GM23338 (cell line): ENCODE measurements around the gene PMEL. TPM values are rescaled to one million over a fixed set of nuclear protein-coding genes. Genes with fewer than 3 reads are reported as not detected.

Experiments used
- EZH2 ChIP-seq: fragments of 200-600 bp; sonication (generic); IDR thresholded peaks from one replicate; pipeline ENCODE4 v1.8.0; 2017; ENCODE audit warnings: antibody characterized with exemption, mild to moderate bottlenecking, low read depth; ENCODE audit not compliant: unreplicated experiment
- JUNB ChIP-seq: IDR thresholded peaks from one replicate; pipeline ENCODE4 v1.6.1; 2016; ENCODE audit warnings: antibody characterized with exemption; ENCODE audit not compliant: unreplicated experiment
- POLR2AphosphoS5 ChIP-seq: IDR thresholded peaks from 2 replicates; pipeline ENCODE4 v1.6.1; 2016; ENCODE audit warnings: antibody characterized with exemption, low read depth
- ZNF114 ChIP-seq: fragments of 250-450 bp; sonication (Bioruptor Pico); IDR thresholded peaks from 2 replicates; pipeline ENCODE4 v1.5.0; 2020; ENCODE audit warnings: mild to moderate bottlenecking, moderate library complexity
- ZNF331 ChIP-seq: fragments of 250-450 bp; sonication (Bioruptor Pico); IDR thresholded peaks from 2 replicates; pipeline ENCODE4 v1.5.0; 2020; ENCODE audit warnings: low read depth, mild to moderate bottlenecking, moderate library complexity
- polyA plus RNA-seq: library from polyadenylated mRNA; unstranded; fragments of >200 nt; fragmentation: Nextera tagmentation; extraction: Ambion mirVana; gene quantifications from 2 replicates; pipeline ENCODE4 v1.2.1, GENCODE V29; 2016
- total RNA-seq: library from RNA; depleted of rRNA; stranded (reverse); fragments of >200 nt; shearing (Covaris generic); gene quantifications from 2 replicates; pipeline ENCODE4 v1.2.3, GENCODE V29; 2014
- TF ChIP-seq, protein P1 (sequence below): fragments of 250-450 bp; sonication (Bioruptor Pico); IDR thresholded peaks from 2 replicates; pipeline ENCODE4 v1.5.0; 2020; ENCODE audit warnings: mild to moderate bottlenecking, moderate library complexity
- TF ChIP-seq, protein P2 (sequence below): IDR thresholded peaks from one replicate; pipeline ENCODE4 v1.6.1; 2018; ENCODE audit warnings: antibody characterized with exemption; ENCODE audit not compliant: unreplicated experiment
- TF ChIP-seq, protein P3 (sequence below), 2 experiments: fragments of 200-600 bp in 1 of 2; sonication (generic) in 1 of 2; conservative IDR thresholded peaks; 2 replicates each; pipeline versions ENCODE4 v1.5.1 to v1.6.1; 2016 to 2017; ENCODE audit warnings: antibody characterized with exemption in 2 of 2, low read depth in 2 of 2, mild to moderate bottlenecking in 2 of 2, moderate library complexity in 1 of 2

The PMEL gene
- total and polyA plus RNA-seq, 2 experiments from 2014 or later: 68.1 to 108 TPM

DNA sequence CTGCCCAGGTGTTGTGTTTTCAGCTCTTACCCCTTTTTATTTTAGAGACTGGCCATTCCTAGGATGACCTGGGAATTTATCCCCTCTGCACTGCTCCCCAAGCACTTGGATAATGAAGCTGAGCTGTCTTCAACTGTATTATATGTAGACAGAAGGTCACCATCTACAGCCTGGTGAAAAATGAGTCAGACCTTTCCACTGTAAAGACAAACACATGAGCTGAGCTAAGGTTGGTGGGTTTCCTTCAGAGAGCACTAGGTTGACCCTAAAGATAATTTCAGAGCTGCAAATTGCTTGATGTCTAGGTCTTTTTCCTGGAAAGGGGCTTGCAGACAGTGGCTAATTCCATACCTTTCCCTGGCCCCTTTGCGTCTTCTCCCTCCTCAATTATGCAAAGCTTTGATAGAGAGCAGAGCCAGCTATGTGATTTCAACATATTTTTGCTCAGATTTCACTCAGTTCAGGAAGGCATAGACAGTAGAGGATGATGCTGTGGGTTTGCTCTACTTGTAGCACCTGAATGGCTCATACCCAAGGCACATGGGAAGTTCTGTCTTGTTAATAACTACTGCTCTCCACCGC is 45.8 kb upstream of the PMEL start (continued):
- TF ChIP-seq, protein P1, sequence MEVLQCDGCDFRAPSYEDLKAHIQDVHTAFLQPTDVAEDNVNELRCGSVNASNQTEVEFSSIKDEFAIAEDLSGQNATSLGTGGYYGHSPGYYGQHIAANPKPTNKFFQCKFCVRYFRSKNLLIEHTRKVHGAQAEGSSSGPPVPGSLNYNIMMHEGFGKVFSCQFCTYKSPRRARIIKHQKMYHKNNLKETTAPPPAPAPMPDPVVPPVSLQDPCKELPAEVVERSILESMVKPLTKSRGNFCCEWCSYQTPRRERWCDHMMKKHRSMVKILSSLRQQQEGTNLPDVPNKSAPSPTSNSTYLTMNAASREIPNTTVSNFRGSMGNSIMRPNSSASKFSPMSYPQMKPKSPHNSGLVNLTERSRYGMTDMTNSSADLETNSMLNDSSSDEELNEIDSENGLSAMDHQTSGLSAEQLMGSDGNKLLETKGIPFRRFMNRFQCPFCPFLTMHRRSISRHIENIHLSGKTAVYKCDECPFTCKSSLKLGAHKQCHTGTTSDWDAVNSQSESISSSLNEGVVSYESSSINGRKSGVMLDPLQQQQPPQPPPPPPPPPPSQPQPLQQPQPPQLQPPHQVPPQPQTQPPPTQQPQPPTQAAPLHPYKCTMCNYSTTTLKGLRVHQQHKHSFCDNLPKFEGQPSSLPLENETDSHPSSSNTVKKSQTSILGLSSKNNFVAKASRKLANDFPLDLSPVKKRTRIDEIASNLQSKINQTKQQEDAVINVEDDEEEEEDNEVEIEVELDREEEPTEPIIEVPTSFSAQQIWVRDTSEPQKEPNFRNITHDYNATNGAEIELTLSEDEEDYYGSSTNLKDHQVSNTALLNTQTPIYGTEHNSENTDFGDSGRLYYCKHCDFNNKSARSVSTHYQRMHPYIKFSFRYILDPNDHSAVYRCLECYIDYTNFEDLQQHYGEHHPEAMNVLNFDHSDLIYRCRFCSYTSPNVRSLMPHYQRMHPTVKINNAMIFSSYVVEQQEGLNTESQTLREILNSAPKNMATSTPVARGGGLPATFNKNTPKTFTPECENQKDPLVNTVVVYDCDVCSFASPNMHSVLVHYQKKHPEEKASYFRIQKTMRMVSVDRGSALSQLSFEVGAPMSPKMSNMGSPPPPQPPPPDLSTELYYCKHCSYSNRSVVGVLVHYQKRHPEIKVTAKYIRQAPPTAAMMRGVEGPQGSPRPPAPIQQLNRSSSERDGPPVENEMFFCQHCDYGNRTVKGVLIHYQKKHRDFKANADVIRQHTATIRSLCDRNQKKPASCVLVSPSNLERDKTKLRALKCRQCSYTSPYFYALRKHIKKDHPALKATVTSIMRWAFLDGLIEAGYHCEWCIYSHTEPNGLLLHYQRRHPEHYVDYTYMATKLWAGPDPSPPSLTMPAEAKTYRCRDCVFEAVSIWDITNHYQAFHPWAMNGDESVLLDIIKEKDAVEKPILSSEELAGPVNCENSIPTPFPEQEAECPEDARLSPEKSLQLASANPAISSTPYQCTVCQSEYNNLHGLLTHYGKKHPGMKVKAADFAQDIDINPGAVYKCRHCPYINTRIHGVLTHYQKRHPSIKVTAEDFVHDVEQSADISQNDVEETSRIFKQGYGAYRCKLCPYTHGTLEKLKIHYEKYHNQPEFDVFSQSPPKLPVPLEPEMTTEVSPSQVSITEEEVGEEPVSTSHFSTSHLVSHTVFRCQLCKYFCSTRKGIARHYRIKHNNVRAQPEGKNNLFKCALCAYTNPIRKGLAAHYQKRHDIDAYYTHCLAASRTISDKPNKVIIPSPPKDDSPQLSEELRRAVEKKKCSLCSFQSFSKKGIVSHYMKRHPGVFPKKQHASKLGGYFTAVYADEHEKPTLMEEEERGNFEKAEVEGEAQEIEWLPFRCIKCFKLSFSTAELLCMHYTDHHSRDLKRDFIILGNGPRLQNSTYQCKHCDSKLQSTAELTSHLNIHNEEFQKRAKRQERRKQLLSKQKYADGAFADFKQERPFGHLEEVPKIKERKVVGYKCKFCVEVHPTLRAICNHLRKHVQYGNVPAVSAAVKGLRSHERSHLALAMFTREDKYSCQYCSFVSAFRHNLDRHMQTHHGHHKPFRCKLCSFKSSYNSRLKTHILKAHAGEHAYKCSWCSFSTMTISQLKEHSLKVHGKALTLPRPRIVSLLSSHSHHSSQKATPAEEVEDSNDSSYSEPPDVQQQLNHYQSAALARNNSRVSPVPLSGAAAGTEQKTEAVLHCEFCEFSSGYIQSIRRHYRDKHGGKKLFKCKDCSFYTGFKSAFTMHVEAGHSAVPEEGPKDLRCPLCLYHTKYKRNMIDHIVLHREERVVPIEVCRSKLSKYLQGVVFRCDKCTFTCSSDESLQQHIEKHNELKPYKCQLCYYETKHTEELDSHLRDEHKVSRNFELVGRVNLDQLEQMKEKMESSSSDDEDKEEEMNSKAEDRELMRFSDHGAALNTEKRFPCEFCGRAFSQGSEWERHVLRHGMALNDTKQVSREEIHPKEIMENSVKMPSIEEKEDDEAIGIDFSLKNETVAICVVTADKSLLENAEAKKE (CRISPR knock-in tag): no peak
- TF ChIP-seq, protein P2, sequence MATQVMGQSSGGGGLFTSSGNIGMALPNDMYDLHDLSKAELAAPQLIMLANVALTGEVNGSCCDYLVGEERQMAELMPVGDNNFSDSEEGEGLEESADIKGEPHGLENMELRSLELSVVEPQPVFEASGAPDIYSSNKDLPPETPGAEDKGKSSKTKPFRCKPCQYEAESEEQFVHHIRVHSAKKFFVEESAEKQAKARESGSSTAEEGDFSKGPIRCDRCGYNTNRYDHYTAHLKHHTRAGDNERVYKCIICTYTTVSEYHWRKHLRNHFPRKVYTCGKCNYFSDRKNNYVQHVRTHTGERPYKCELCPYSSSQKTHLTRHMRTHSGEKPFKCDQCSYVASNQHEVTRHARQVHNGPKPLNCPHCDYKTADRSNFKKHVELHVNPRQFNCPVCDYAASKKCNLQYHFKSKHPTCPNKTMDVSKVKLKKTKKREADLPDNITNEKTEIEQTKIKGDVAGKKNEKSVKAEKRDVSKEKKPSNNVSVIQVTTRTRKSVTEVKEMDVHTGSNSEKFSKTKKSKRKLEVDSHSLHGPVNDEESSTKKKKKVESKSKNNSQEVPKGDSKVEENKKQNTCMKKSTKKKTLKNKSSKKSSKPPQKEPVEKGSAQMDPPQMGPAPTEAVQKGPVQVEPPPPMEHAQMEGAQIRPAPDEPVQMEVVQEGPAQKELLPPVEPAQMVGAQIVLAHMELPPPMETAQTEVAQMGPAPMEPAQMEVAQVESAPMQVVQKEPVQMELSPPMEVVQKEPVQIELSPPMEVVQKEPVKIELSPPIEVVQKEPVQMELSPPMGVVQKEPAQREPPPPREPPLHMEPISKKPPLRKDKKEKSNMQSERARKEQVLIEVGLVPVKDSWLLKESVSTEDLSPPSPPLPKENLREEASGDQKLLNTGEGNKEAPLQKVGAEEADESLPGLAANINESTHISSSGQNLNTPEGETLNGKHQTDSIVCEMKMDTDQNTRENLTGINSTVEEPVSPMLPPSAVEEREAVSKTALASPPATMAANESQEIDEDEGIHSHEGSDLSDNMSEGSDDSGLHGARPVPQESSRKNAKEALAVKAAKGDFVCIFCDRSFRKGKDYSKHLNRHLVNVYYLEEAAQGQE: no peak
- TF ChIP-seq POLR2AphosphoS5 (no peak), JUNB (no peak), ZNF331 (no peak), EZH2 (no peak), ZNF114 (CRISPR knock-in tag) (no peak)
- TF ChIP-seq, protein P3, sequence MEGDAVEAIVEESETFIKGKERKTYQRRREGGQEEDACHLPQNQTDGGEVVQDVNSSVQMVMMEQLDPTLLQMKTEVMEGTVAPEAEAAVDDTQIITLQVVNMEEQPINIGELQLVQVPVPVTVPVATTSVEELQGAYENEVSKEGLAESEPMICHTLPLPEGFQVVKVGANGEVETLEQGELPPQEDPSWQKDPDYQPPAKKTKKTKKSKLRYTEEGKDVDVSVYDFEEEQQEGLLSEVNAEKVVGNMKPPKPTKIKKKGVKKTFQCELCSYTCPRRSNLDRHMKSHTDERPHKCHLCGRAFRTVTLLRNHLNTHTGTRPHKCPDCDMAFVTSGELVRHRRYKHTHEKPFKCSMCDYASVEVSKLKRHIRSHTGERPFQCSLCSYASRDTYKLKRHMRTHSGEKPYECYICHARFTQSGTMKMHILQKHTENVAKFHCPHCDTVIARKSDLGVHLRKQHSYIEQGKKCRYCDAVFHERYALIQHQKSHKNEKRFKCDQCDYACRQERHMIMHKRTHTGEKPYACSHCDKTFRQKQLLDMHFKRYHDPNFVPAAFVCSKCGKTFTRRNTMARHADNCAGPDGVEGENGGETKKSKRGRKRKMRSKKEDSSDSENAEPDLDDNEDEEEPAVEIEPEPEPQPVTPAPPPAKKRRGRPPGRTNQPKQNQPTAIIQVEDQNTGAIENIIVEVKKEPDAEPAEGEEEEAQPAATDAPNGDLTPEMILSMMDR (conservative IDR thresholded peaks at IDR 0.05; ENCODE audit: low read depth in 2 of 2): no peak
